ENCODE measurements around the gene PHF3.

GRCh38 chr6:63661769-63662168, 26.2 kb downstream of the PHF3 start:
- TF ChIP-seq CTCF (IDR thresholded peaks at IDR 0.05; ENCODE audit: low read depth, low read length, poor library complexity, severe bottlenecking) (no peak), EZH2phosphoT487 (IDR thresholded peaks at IDR 0.05; ENCODE audit: borderline replicate concordance, low read length) (no peak)

Data from DOHH2 (cell line).